Fibroblast of villous mesenchyme (primary cell): ENCODE measurements around the gene ACOT7. TPM values are rescaled to one million over a fixed set of nuclear protein-coding genes. Genes with fewer than 3 reads are reported as not detected.
A peak's percentile ranks its signal among the peaks of the same experiment; 100 is the strongest.
"Not testable (repeated sequence)": the region's sequence is repeated elsewhere in the genome, so short reads cannot be mapped to it uniquely, and the experiment has no call there.

Experiments used
- DNase-seq: peaks from one replicate; pipeline ENCODE4 v3.0.0-alpha.2; 2010; ENCODE audit warnings: low read depth
- H3K4me3 ChIP-seq: 2 replicates; pipeline ENCODE4 v1.5.1; 2011; ENCODE audit warnings: low read depth, mild to moderate bottlenecking, low read length
- total RNA-seq: library from RNA; depleted of rRNA; stranded (reverse); fragments of >200 nt; gene quantifications from 2 replicates; pipeline ENCODE4 v1.2.3, GENCODE V29; 2012
- TF ChIP-seq, protein P1 (sequence below): IDR thresholded peaks from 2 replicates; pipeline ENCODE4 v1.5.1; 2012; ENCODE audit warnings: low read depth, mild to moderate bottlenecking, low read length; ENCODE audit not compliant: insufficient read depth

ACOT7 gene
- total RNA-seq, 1 donor = 17.3 TPM

DNA sequence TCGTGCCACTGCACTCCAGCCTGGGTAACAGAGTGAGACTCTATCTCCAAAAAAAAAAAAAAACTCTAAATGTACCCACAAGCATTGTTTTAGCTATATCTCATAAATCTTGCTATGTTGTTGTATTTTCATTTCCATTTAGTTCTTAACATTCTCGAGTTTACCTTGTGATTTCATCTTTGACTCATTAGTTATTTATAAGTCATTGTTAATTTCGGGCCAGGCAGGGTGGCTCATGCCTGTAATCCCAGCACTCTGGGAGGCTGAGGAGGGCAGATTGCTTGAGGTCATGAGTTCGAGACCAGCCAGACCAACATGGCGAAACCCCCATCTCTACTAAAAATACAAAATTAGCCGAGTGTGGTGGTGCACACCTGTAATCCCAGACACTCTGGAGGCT is 14.5 kb upstream of the ACOT7 start:
- no peak overlapping the region for H3K4me3 ChIP-seq
- TF ChIP-seq, protein P1, sequence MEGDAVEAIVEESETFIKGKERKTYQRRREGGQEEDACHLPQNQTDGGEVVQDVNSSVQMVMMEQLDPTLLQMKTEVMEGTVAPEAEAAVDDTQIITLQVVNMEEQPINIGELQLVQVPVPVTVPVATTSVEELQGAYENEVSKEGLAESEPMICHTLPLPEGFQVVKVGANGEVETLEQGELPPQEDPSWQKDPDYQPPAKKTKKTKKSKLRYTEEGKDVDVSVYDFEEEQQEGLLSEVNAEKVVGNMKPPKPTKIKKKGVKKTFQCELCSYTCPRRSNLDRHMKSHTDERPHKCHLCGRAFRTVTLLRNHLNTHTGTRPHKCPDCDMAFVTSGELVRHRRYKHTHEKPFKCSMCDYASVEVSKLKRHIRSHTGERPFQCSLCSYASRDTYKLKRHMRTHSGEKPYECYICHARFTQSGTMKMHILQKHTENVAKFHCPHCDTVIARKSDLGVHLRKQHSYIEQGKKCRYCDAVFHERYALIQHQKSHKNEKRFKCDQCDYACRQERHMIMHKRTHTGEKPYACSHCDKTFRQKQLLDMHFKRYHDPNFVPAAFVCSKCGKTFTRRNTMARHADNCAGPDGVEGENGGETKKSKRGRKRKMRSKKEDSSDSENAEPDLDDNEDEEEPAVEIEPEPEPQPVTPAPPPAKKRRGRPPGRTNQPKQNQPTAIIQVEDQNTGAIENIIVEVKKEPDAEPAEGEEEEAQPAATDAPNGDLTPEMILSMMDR = no peak
- DNase-seq = no peak

DNA sequence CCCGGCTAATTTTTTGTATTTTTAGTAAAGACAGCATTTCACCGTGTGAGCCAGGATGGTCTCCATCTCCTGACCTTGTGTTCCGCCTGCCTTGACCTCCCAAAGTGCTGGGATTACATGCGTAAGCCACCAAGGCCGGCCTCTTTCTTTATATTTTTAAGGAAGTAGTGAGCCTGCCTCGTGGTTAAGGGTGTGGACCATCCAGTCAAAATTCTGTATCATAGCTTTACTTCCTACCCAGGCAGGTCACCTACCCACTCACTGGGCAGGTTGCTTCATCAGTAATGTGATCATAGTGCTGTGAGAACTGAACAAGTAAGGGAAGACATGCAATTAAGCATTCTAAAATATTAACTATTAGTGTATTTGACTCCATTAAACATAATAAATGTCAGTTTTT is 8.1 kb upstream of the ACOT7 start:
- DNase-seq = no peak
- TF ChIP-seq, protein P1 = no peak
- no peak overlapping the region for H3K4me3 ChIP-seq

DNA sequence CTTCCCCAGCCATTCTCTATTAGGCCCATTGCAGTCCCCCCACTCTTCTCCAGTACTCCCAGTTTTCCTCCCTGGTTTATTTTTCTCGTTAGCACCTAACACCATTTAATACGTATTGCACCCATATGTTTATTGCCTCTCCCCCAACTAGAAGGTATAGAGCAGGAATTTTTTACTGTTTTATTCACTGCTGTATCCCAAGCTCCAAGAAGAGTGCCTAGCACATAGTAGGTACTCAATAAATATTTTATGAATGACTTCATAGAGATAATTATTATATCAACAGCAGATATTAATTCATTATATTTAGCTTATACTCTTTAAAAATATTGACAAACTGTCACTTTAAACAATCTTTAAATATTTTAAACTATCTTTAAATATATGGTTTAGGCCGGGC is 5.7 kb upstream of the ACOT7 start:
- DNase-seq = no peak
- no peak overlapping the region for H3K4me3 ChIP-seq
- TF ChIP-seq, protein P1 = no peak

DNA sequence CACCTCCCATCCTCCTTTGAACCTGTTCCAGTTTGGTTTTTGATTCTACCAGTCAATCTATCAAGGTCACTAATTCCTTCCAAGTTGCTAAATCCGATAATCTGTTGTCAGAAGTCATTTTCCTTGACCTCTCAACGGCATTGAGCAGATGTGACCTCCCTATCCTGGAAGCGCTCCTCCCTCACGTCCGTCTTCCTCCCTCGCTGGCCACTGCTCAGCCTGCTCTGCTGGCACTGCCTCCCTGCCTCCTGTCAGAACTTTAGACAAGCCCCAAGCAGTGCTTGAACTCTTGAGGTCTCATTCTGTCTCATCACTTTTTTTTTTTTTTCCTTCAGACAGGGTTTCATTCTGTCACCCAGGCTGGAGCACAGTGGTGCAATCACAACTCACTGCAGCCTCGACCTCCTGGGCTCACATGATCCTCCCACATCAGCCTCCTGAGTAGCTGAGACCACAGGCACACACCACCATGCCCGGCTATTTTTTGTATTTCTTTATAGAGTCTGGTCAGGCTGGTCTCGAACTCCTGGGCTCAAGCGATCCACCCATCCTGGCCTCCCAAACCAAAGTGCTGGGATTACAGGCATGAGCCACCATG is 4.4 kb upstream of the ACOT7 start:
- no peak overlapping the region for H3K4me3 ChIP-seq
- TF ChIP-seq, protein P1 = no peak
- DNase-seq = no peak

DNA sequence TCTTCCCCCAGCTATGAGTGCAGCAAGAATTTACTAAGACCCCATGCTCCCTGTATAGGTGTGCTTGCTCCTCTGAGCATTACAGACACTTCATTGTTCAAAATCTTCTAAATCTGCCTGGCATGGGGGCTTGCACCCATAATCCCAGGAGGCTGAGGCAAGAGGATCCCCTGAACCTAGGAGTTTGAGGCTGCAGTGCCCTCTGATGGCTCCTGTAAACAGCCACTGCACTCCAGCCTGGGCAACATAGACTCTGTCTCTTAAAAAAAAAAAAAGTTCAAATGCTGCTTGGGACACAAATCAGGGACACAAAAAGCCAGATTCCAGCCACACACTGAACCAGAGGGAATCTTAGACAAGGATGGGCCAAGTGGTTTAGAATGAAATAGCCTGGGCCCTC is 3.4 kb upstream of the ACOT7 start:
- TF ChIP-seq, protein P1 = peak; percentile 26
- no peak for DNase-seq
- H3K4me3 ChIP-seq = no peak overlapping the region

DNA sequence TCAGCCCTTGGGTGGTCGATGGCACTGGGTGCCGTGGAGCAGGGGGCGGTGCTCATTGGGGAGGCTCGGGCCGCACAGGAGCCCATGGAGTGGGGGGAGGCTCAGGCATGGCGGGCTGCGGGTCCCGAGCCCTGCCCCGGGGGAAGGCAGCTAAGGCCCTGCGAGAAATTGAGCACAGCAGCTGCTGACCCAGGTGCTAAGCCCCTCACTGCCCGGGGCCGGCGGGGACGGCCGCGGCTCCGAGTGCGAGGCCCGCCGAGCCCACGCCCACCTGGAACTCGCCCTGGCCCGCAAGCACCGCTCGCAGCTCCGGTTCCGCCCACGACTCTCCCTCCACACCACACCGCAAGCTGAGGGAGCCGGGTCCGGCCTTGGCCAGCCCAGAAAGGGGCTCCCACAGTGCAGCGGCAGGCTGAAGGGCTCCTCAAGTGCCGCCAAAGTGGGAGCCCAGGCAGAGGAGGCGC is 2.2 kb upstream of the ACOT7 start:
- DNase-seq, H3K4me3 ChIP-seq: not testable (repeated sequence)

DNA sequence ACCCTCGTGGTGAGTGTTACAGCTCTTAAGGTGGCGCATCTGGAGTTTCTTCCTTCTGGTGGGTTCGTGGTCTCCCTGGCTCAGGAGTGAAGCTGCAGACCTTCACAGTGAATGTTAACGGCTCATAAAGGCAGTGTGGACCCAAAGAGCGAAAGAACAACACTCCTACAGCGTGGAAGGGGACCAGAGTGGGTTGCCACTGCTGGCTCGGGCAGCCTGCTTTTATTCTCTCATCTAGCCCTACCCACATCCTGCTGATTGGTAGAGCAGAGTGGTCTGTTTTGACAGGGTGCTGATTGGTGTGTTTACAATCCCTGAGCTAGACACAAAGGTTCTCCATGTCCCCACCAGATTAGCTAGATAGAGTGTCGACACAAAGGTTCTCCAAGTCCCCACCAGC is 1.6 kb upstream of the ACOT7 start:
- DNase-seq, H3K4me3 ChIP-seq: not testable (repeated sequence)

DNA sequence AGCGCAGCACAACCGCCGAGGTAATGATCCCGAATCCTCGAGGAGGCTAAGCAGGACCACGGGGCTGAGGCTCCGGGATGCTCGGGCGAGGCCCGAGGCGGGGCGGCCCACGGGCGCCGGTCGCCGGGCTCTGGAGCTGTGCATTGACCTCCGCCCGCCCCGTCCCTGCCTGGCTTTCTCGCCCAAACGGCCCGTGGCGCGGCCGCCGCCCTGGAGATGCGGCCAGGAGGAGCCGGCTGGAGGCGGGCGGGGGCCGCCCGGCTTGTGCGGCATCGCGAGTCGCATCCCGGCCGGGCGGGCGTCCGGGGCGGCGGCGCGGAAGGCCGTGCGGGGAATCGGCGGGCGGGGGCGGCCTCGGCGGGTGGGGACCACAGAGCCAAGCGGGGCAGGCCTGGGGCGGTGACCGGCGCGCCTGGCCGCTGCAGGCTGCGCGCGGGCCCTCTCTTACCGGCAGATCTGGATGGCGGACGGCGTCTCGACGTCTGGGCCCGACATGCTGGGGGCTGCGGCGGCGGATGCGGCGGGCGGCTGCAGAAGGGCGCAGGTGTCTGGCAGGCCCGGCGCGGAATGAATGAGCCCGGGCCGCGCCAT is 663 bp downstream of the ACOT7 start:
- H3K4me3 ChIP-seq = peak overlapping the region; percentile 68
- DNase-seq = no peak
- TF ChIP-seq, protein P1 = no peak
